ENCODE data around the gene NR2E3.

NR2E3 gene

GRCh38 chr15:71789616-71790015 is 20.7 kb upstream of the NR2E3 start:
- POLR2A ChIA-PET (ENCODE audit: low non-redundant PET) = no interaction called here
- no peak for TF ChIP-seq CTCF (conservative IDR thresholded peaks at IDR 0.05; ENCODE audit: low read depth)
- no peak for DNase-seq (ENCODE audit: low spot score)
- CTCF ChIA-PET = interaction anchor here (0.5 to 0.6 kb wide), 2 partner anchors 9 to 260 kb away, joined by 3 to 5 read pairs; no protein-coding TSS in a partner anchor
- no peak overlapping the region for H3K27ac ChIP-seq

- ChIA-PET POLR2A (ENCODE audit: low non-redundant PET) (no interaction called here), CTCF (interaction anchor here (0.5 to 0.7 kb wide), 2 partner anchors 10 to 59 kb away, joined by 3 read pairs; no protein-coding TSS in a partner anchor)
- DNase-seq (ENCODE audit: low spot score) = peak; percentile 81
- TF ChIP-seq CTCF (conservative IDR thresholded peaks at IDR 0.05; ENCODE audit: low read depth) = no peak
- no peak overlapping the region for H3K27ac ChIP-seq
Observed at GRCh38 chr15:71790081-71790480, 20.3 kb upstream of the NR2E3 start.

- no peak for DNase-seq (ENCODE audit: low spot score)
- no peak for TF ChIP-seq CTCF (conservative IDR thresholded peaks at IDR 0.05; ENCODE audit: low read depth)
- ChIA-PET POLR2A (ENCODE audit: low non-redundant PET) (no interaction called here), CTCF (interaction anchor here (0.7 kb wide), 1 partner anchor 10 kb away, joined by 4 read pairs; no protein-coding TSS in a partner anchor)
- no peak overlapping the region for H3K27ac ChIP-seq
Observed at GRCh38 chr15:71791975-71792374, 18.4 kb upstream of the NR2E3 start.

DNA sequence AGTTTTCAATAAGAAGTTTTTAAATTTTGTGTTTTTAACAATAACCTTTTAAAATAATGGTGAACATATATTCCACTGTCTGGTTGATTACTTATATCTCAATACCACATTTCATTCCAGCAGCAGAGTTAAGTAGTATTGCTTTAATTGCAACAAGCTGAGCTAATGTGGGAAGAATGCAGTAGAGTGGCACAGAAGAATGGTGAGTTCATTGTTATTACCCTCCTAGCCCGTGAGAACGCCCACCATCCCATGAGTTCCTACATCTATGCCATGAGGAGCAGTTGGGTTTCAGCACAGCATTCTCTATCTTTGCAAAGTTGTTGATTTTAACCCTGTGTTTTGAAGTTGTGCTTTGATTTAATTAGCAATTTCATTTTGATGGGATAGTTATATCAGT is 17.8 kb upstream of the NR2E3 start:
- no peak for TF ChIP-seq CTCF (conservative IDR thresholded peaks at IDR 0.05; ENCODE audit: low read depth)
- ChIA-PET CTCF (no interaction called here), POLR2A (ENCODE audit: low non-redundant PET) (no interaction called here)
- DNase-seq (ENCODE audit: low spot score) = peak; percentile 73
- H3K27ac ChIP-seq = no peak overlapping the region

GRCh38 chr15:71798641-71799040 is 11.7 kb upstream of the NR2E3 start:
- no peak for DNase-seq (ENCODE audit: low spot score)
- CTCF ChIA-PET = interaction anchor here (0.5 to 1.0 kb wide), 2 partner anchors 45 to 357 kb away, joined by 3 read pairs; no protein-coding TSS in a partner anchor
- H3K27ac ChIP-seq = no peak overlapping the region
- no peak for TF ChIP-seq CTCF (conservative IDR thresholded peaks at IDR 0.05; ENCODE audit: low read depth)
- POLR2A ChIA-PET (ENCODE audit: low non-redundant PET) = no interaction called here

DNA sequence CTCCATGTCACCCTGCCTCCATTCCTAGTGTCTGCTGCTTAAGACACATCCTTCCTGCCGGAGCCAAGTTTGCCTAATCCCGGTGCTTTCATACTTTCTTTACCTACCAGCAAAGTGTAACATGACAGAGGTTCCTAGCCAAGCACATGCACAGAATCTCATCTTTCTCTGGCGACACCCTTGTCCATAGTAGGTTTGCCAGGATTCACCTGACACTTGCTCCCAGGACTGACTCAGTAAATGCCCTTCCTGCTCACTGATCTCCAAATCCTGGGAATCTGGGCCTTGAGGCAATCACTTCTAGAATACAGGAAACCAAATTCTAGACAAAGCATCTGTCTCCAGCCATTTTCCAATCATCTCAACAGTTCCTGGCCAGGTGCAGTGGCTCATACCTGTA is 10.2 kb upstream of the NR2E3 start:
- TF ChIP-seq CTCF (conservative IDR thresholded peaks at IDR 0.05; ENCODE audit: low read depth) = no peak
- POLR2A ChIA-PET (ENCODE audit: low non-redundant PET) = no interaction called here
- DNase-seq (ENCODE audit: low spot score) = no peak

More for the DNA sequence above, 10.2 kb upstream of the NR2E3 start:
- H3K27ac ChIP-seq = no peak overlapping the region
- CTCF ChIA-PET = interaction anchor here (0.5 to 2.2 kb wide), 7 partner anchors 9 to 356 kb away, joined by 3 to 10 read pairs (median 4); no protein-coding TSS in a partner anchor
